Glutamatergic neuron (in vitro differentiated cells): ENCODE results near the gene KCTD21. TPM values are rescaled to one million over a fixed set of nuclear protein-coding genes. Genes with fewer than 3 reads are reported as not detected.

Experiments used
- DNase-seq: peaks from one replicate; pipeline ENCODE4 v3.0.0; 2022
- H3K27ac Mint-ChIP-seq: one replicate; pipeline ENCODE4 v1.8.0; 2020; ENCODE audit warnings: mild to moderate bottlenecking, mixed read lengths, inconsistent platforms; ENCODE audit not compliant: unreplicated experiment
- H3K27me3 Mint-ChIP-seq: one replicate; pipeline ENCODE4 v1.8.0; 2020; ENCODE audit warnings: mild to moderate bottlenecking, moderate library complexity, mixed read lengths, inconsistent platforms; ENCODE audit not compliant: unreplicated experiment
- H3K36me3 Mint-ChIP-seq: one replicate; pipeline ENCODE4 v1.8.0; 2020; ENCODE audit warnings: mild to moderate bottlenecking, mixed read lengths, inconsistent platforms; ENCODE audit not compliant: unreplicated experiment
- H3K4me1 Mint-ChIP-seq: one replicate; pipeline ENCODE4 v1.8.0; 2020; ENCODE audit warnings: mild to moderate bottlenecking, low read depth, mixed read lengths, inconsistent platforms; ENCODE audit not compliant: unreplicated experiment
- H3K4me3 Mint-ChIP-seq: one replicate; pipeline ENCODE4 v1.8.0; 2020; ENCODE audit warnings: mild to moderate bottlenecking, mixed read lengths, inconsistent platforms; ENCODE audit not compliant: unreplicated experiment
- H3K9me3 Mint-ChIP-seq: one replicate; pipeline ENCODE4 v1.8.0; 2020; ENCODE audit warnings: mild to moderate bottlenecking, moderate library complexity, mixed read lengths, inconsistent platforms; ENCODE audit not compliant: unreplicated experiment
- total RNA-seq: library from RNA; stranded (reverse); fragmentation: NEBNext Ultra II Directional; extraction: Animal tissue kit (Norgen Biotek cat#: 25700); gene quantifications from one replicate; pipeline ENCODE4 v1.2.1, GENCODE V29; 2021; ENCODE audit not compliant: unreplicated experiment
- TF ChIP-seq, protein P1 (sequence below): fragments of 200-600 bp; sonication (generic); IDR thresholded peaks from one replicate; pipeline ENCODE4 v1.5.0; 2021; ENCODE audit not compliant: partially characterized antibody, unreplicated experiment

The KCTD21 gene
- total RNA-seq, 1 donor from 2014 or later = 9.7 TPM

DNA sequence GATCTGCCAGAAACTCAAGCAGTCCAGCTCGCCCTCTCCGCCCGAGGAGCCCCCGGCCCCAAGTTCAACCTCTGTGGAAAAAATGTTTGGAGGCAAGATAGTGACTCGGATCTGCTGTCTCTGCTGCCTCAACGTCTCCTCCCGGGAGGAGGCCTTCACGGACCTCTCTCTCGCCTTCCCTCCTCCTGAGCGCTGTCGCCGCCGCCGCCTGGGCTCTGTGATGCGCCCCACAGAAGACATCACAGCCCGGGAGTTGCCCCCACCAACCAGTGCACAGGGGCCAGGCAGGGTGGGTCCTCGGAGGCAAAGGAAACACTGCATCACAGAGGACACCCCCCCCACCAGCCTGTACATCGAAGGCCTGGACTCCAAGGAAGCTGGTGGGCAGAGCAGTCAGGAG, 21.1 kb upstream of the KCTD21 start:
- H3K36me3 Mint-ChIP-seq = peaks cover 10% of the 10 kb centered on the region
- TF ChIP-seq, protein P1, sequence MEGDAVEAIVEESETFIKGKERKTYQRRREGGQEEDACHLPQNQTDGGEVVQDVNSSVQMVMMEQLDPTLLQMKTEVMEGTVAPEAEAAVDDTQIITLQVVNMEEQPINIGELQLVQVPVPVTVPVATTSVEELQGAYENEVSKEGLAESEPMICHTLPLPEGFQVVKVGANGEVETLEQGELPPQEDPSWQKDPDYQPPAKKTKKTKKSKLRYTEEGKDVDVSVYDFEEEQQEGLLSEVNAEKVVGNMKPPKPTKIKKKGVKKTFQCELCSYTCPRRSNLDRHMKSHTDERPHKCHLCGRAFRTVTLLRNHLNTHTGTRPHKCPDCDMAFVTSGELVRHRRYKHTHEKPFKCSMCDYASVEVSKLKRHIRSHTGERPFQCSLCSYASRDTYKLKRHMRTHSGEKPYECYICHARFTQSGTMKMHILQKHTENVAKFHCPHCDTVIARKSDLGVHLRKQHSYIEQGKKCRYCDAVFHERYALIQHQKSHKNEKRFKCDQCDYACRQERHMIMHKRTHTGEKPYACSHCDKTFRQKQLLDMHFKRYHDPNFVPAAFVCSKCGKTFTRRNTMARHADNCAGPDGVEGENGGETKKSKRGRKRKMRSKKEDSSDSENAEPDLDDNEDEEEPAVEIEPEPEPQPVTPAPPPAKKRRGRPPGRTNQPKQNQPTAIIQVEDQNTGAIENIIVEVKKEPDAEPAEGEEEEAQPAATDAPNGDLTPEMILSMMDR = no peak
- no peak overlapping the region for H3K4me3 Mint-ChIP-seq
- DNase-seq = no peak
- H3K4me1 Mint-ChIP-seq = no peaks in the 10 kb centered on the region
- no peak overlapping the region for H3K27ac Mint-ChIP-seq
- peaks cover 18% of the 10 kb centered on the region for H3K9me3 Mint-ChIP-seq
- peaks cover 18% of the 10 kb centered on the region for H3K27me3 Mint-ChIP-seq

DNA sequence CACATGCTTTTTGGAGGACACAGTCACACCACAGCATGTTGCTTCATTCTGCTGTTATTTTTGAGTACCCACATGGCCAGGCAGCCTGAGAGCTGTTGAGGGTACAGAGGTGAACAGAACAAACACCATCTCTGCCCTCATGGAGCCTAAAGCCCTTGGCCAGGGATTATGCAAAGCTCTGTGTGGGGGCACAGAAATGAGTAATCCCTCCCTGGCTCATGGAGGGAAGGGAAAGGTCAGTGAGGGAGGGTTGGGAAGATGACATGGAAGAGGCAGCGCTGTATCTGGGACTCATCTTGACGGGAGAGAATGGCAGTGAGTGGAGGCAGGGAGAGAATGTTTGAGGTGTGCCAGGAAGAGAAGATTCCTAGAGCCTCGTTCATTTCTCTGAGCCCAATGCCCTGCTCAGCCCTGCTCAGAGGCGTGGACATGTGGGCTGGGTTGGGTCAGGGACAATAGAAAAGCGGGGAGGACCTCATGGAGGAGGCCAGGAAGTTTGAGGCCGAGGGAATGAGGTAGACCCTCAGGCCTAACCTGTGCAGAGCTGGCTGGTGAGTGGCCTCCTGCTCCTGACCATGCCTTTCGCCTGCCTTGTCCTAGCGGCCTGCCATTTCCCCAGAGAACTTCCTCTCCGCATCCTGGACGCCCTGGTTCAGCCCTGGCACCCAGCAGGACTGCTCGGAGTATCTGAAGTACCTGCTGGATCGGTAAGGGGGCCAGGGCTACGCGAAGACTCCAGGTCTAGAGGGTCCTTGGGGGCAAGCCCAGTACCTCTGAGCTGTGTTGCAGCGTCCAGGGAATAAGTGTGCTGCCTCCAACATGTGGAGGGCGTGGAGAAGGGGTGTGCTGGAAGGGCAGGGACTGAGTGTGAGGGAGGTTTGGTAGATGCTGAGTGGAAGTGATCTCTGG, 20.1 kb upstream of the KCTD21 start:
- Mint-ChIP-seq H3K9me3 (peaks cover 17% of the 10 kb centered on the region), H3K4me3 (peak overlapping the region; percentile 46), H3K36me3 (peaks cover 10% of the 10 kb centered on the region), H3K27me3 (peaks cover 18% of the 10 kb centered on the region), H3K4me1 (no peaks in the 10 kb centered on the region), H3K27ac (peak overlapping the region; percentile 8)
- DNase-seq = no peak
- TF ChIP-seq, protein P1 = no peak

DNA sequence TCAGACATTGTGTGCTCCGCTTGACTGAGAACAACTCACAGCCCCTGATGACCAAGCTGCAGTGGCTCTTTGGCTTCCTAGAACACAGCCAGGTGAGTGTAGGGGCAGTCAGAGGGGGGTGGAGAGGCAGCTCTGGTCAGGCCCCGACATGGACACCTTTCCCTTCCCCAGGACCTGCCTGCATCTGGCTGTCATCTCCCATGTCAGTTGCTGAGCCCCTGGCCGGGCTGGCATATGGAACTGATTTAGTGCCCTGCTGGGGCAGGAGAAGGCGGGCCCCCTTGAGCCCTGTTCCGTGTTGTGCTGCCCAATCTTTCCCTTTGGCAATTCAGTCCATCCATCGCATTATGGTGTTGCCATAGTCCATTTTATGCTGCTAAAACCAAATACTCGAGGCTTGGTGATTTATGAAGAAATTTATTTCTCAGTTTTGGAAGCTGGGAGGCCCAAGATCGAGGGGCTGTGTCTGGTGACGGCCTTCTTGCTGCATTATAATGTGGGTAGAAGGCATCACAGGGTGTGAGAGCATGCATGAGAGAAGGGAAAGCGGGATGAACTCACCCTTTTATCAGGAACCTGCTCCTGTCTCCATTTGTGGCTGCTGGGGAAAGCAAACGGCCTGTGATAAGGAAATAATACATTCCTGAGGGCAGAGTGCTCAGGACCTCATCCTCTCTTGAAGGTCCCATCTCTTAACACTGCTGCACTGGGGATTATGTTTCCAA, 19.3 kb upstream of the KCTD21 start:
- TF ChIP-seq, protein P1 = no peak
- peaks cover 14% of the 10 kb centered on the region for H3K27me3 Mint-ChIP-seq
- peaks cover 17% of the 10 kb centered on the region for H3K9me3 Mint-ChIP-seq
- H3K27ac Mint-ChIP-seq = no peak overlapping the region
- H3K4me3 Mint-ChIP-seq = no peak overlapping the region
- H3K4me1 Mint-ChIP-seq = no peaks in the 10 kb centered on the region
- H3K36me3 Mint-ChIP-seq = peaks cover 10% of the 10 kb centered on the region
- no peak for DNase-seq

DNA sequence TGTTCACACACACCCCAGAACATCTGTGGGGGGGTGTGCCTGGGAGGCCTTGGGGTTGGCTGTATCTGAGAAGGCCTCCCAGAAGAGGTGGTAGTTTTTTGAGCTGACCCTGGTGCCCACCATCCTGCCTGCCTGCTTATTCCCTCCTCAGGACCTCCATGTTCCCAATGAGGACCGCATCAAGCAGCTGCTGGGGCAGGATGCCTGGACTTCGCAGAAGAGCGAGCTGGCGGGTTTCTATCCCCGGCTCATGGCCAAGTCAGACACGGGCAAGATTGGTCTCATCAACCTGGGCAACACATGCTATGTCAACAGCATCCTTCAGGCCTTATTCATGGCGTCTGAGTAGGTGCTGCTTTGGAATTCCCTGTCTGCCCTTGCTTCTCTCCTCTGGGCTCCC, 17.3 kb upstream of the KCTD21 start:
- Mint-ChIP-seq H3K4me1 (no peaks in the 10 kb centered on the region), H3K36me3 (no peaks in the 10 kb centered on the region), H3K4me3 (no peak overlapping the region), H3K27ac (no peak overlapping the region), H3K9me3 (peaks cover 11% of the 10 kb centered on the region), H3K27me3 (peaks cover 12% of the 10 kb centered on the region)
- TF ChIP-seq, protein P1 = no peak
- no peak for DNase-seq

DNA sequence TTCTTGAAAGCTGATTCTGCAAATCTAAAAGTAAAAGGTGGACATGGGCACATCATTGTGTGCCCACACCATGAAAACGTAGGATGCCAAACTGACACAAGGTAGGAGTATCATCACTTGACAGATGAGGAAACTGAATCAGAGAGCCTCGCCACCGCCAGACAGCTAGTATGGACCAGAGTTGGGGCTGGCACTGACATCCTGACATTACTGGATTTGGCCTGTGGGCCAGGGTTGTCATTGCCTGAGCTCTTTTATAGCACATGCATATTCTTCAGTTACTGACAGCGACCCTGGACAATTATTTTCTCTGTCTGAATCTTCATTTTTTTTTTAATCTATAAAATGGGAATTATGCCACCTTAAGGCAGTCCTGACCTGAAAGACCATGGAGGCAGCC, 16.8 kb upstream of the KCTD21 start:
- no peak overlapping the region for H3K4me3 Mint-ChIP-seq
- no peak for DNase-seq
- H3K27me3 Mint-ChIP-seq = peaks cover 9% of the 10 kb centered on the region
- H3K36me3 Mint-ChIP-seq = no peaks in the 10 kb centered on the region
- no peaks in the 10 kb centered on the region for H3K4me1 Mint-ChIP-seq
- no peak overlapping the region for H3K27ac Mint-ChIP-seq
- TF ChIP-seq, protein P1 = no peak
- H3K9me3 Mint-ChIP-seq = peaks cover 8% of the 10 kb centered on the region
